ENCODE data around the gene KRTAP10-12. TPM values are rescaled to one million over a fixed set of nuclear protein-coding genes. Genes with fewer than 3 reads are reported as not detected.

Gene KRTAP10-12
- total and polyA plus RNA-seq, 10 of the 15 experiments (the other 5 are each of a cell fraction or from before 2014, with no cell fraction given), result not detected

- BruUV-seq (replicated peaks), result no TSS peak
- in situ Hi-C loops (cut with MboI) (no loop called here), intact Hi-C loops (cut with micrococcal nuclease; ENCODE audit: unreplicated experiment) (no loop called here)
- H3K27me3 ChIP-seq (replicated peaks in 1 of 2; ENCODE audit: control insufficient read depth in 2 of 2, insufficient read depth in 2 of 2, low read length in 1 of 2), result no peaks in the 10 kb centered on the region
- no peak overlapping the region for H3K27ac ChIP-seq (ENCODE audit: control insufficient read depth, insufficient read depth)
- RAD21 ChIA-PET (ENCODE audit: unreplicated experiment), result no interaction called here
- FAIRE-seq (no peak), DNase-seq (ENCODE audit: low read depth, low spot score) (no peak), ATAC-seq (no peak)
- SMC1A ChIA-PET (ENCODE audit: uncharacterized antibody, unreplicated experiment), result no interaction called here
- whole genome bisulfite sequencing (ENCODE audit: insufficient coverage, insufficient replicate concordance, low lambda C conversion rate, missing lambda C conversion rate), result 0% methylated on average over 1 of the region's 1 CpG
- POLR2A ChIA-PET, result no interaction called here
- no peak overlapping the region for H3K4me3 ChIP-seq
- no peak overlapping the region for H2AFZ ChIP-seq (ENCODE audit: control insufficient read depth, low read depth, low read length)
- no peak overlapping the region for H3K4me2 ChIP-seq (ENCODE audit: control insufficient read depth, insufficient read depth)
- H4K20me1 ChIP-seq (ENCODE audit: control insufficient read depth, insufficient read depth), result no peaks in the 10 kb centered on the region
- H3K79me2 ChIP-seq (ENCODE audit: control insufficient read depth, insufficient read depth, low read length), result no peaks in the 10 kb centered on the region
- no peak overlapping the region for H3K9ac ChIP-seq (ENCODE audit: control insufficient read depth, insufficient read depth, low read length)
- TF ChIP-seq FOXM1 (IDR thresholded peaks at IDR 0.05; ENCODE audit: low read depth, low read length), result no peak
- no peak for TF ChIP-seq BCL3 (IDR thresholded peaks at IDR 0.05; ENCODE audit: borderline replicate concordance, insufficient read depth, low read depth, low read length, poor library complexity, severe bottlenecking)
- TF ChIP-seq RUNX3 (IDR thresholded peaks at IDR 0.05; ENCODE audit: low read length), result no peak
- no peaks in the 10 kb centered on the region for H3K36me3 ChIP-seq (ENCODE audit: control insufficient read depth in 2 of 2, insufficient read depth in 2 of 2, low read length in 1 of 2)
- H3K9me3 ChIP-seq (replicated peaks; ENCODE audit: control insufficient read depth, insufficient read depth, low read length), result no peaks in the 10 kb centered on the region
- CTCF ChIA-PET, result interaction anchor here (4.5 to 5.7 kb wide), 2 partner anchors 54 to 228 kb away, joined by 27 to 30 read pairs; no protein-coding TSS in a partner anchor
- no peaks in the 10 kb centered on the region for H3K4me1 ChIP-seq (ENCODE audit: control insufficient read depth, insufficient read depth, low read length)
These were observed 42.3 kb downstream of the KRTAP10-12 start for GRCh38 chr21:44739316-44739715.

DNA sequence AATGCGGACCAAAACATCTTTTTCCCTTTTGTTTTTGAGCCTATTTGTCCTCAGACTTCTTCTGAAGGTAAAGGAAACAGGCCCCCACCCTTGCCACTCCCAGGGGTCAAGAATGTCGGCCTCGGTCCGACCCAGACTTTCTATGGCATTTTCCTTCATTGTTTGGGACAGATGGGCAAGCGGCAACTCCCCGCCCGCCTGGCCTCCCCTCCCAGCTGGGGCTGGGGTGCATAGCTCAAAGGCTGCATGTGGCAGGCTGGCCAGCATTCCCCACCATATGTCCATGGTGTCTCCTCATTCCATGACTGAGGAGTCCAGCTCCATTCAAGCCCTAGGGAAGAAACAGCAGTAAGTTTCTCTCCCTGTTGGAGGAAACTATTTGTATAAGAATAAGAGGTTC, 43.8 kb downstream of the KRTAP10-12 start:
- POLR2A ChIA-PET, result no interaction called here
- no peak for ATAC-seq
- BruUV-seq (replicated peaks), result no TSS peak
- no peak for FAIRE-seq
- 28% methylated on average over 7 of the region's 7 CpGs for WGBS (ENCODE audit: insufficient coverage, insufficient replicate concordance, low lambda C conversion rate, missing lambda C conversion rate)
- H3K4me1 ChIP-seq (ENCODE audit: control insufficient read depth, insufficient read depth, low read length), result no peaks in the 10 kb centered on the region
- no peaks in the 10 kb centered on the region for H3K27me3 ChIP-seq (replicated peaks in 1 of 2; ENCODE audit: control insufficient read depth in 2 of 2, insufficient read depth in 2 of 2, low read length in 1 of 2)
- SMC1A ChIA-PET (ENCODE audit: uncharacterized antibody, unreplicated experiment), result no interaction called here
- no peak overlapping the region for H3K9ac ChIP-seq (ENCODE audit: control insufficient read depth, insufficient read depth, low read length)
- CTCF ChIA-PET, result interaction anchor here (4.5 to 5.7 kb wide), 2 partner anchors 53 to 230 kb away, joined by 27 to 30 read pairs; no protein-coding TSS in a partner anchor
- RAD21 ChIA-PET (ENCODE audit: unreplicated experiment), result interaction anchor here (2.2 kb wide), 1 partner anchor 230 kb away, joined by 9 read pairs; no protein-coding TSS in a partner anchor
- H2AFZ ChIP-seq (ENCODE audit: control insufficient read depth, low read depth, low read length), result no peak overlapping the region
- no peak overlapping the region for H3K4me3 ChIP-seq
- DNase-seq (ENCODE audit: low read depth, low spot score), result no peak
- no peak overlapping the region for H3K4me2 ChIP-seq (ENCODE audit: control insufficient read depth, insufficient read depth)
- H3K27ac ChIP-seq (ENCODE audit: control insufficient read depth, insufficient read depth), result no peak overlapping the region
- H4K20me1 ChIP-seq (ENCODE audit: control insufficient read depth, insufficient read depth), result no peaks in the 10 kb centered on the region
- intact Hi-C loops (cut with micrococcal nuclease; ENCODE audit: unreplicated experiment), result no loop called here
- H3K9me3 ChIP-seq (replicated peaks; ENCODE audit: control insufficient read depth, insufficient read depth, low read length), result no peaks in the 10 kb centered on the region; the same call in 2 of the 3 replicates
- H3K79me2 ChIP-seq (ENCODE audit: control insufficient read depth, insufficient read depth, low read length), result no peaks in the 10 kb centered on the region
- in situ Hi-C loops (cut with MboI), result no loop called here
- H3K36me3 ChIP-seq (ENCODE audit: control insufficient read depth in 2 of 2, insufficient read depth in 2 of 2, low read length in 1 of 2), result no peaks in the 10 kb centered on the region
- TF ChIP-seq CTCF (IDR thresholded peaks at IDR 0.05 in 2 of 3, conservative IDR thresholded peaks at IDR 0.05 in 1 of 3; ENCODE audit: control insufficient read depth in 2 of 3, extremely low read depth in 1 of 3, insufficient read depth in 1 of 3, low read depth in 3 of 3, low read length in 3 of 3) (no peak), CBX5 (IDR thresholded peaks at IDR 0.05; ENCODE audit: low read depth) (no peak), ATF2 (IDR thresholded peaks at IDR 0.05; ENCODE audit: low read length) (no peak), CHD2 (IDR thresholded peaks at IDR 0.05; ENCODE audit: borderline replicate concordance, low read depth, low read length) (no peak), ZNF274 (IDR thresholded peaks at IDR 0.05; ENCODE audit: insufficient read depth, insufficient read length) (no peak), ATF3 (IDR thresholded peaks at IDR 0.05; ENCODE audit: borderline replicate concordance, extremely low read depth, low read depth, low read length) (no peak)
